Measurements from ENCODE around the gene FLYWCH1. TPM values are rescaled to one million over a fixed set of nuclear protein-coding genes. Genes with fewer than 3 reads are reported as not detected.
A peak's percentile ranks its signal among the peaks of the same experiment; 100 is the strongest.

FLYWCH1 gene
- total and polyA plus RNA-seq, 9 of the 15 experiments (the other 6 are each of a cell fraction or from before 2014, with no cell fraction given): 0.18 to 33.6 (median 11.3) TPM

GRCh38 chr16:2969545-2970521 lies 58.1 kb downstream of the FLYWCH1 start (continued):
- TF ChIP-seq, protein P1, sequence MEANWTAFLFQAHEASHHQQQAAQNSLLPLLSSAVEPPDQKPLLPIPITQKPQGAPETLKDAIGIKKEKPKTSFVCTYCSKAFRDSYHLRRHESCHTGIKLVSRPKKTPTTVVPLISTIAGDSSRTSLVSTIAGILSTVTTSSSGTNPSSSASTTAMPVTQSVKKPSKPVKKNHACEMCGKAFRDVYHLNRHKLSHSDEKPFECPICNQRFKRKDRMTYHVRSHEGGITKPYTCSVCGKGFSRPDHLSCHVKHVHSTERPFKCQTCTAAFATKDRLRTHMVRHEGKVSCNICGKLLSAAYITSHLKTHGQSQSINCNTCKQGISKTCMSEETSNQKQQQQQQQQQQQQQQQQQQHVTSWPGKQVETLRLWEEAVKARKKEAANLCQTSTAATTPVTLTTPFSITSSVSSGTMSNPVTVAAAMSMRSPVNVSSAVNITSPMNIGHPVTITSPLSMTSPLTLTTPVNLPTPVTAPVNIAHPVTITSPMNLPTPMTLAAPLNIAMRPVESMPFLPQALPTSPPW (CRISPR knock-in tag; IDR thresholded peaks at IDR 0.05): peak; percentile 93
- peak; percentile 70; the same call in 1 of the 2 replicates for TF ChIP-seq ILF3 (IDR thresholded peaks at IDR 0.05; ENCODE audit: borderline replicate concordance)
- TF ChIP-seq MED1 (CRISPR knock-in tag; IDR thresholded peaks at IDR 0.05; ENCODE audit: borderline replicate concordance): no peak
- TF ChIP-seq SUPT5H (IDR thresholded peaks at IDR 0.05): peak; percentile 64
- TF ChIP-seq FIP1L1 (IDR thresholded peaks at IDR 0.05; ENCODE audit: low read depth, low read length, poor library complexity, severe bottlenecking): peak; percentile 91
- TF ChIP-seq SMAD3 (CRISPR knock-in tag; conservative IDR thresholded peaks at IDR 0.05): 0 out of 2 replicates have a peak, but pooled peaks have one; percentile 31
- TF ChIP-seq ZNF408 (CRISPR knock-in tag; IDR thresholded peaks at IDR 0.05; ENCODE audit: low read depth): no peak
- TF ChIP-seq ZBTB7A (IDR thresholded peaks at IDR 0.05; ENCODE audit: borderline replicate concordance, control insufficient read depth, low read depth, low read length): peak; percentile 92
- TF ChIP-seq ZNF707 (CRISPR knock-in tag; conservative IDR thresholded peaks at IDR 0.05): no peak
- peak; percentile 9 for TF ChIP-seq HNRNPLL (IDR thresholded peaks at IDR 0.05; ENCODE audit: low read depth, low read length, poor library complexity, severe bottlenecking)
- peak; percentile 81; the same call in 1 of the 2 replicates for TF ChIP-seq XRCC5 (IDR thresholded peaks at IDR 0.05; ENCODE audit: low read depth, low read length)
- TF ChIP-seq, protein P2, sequence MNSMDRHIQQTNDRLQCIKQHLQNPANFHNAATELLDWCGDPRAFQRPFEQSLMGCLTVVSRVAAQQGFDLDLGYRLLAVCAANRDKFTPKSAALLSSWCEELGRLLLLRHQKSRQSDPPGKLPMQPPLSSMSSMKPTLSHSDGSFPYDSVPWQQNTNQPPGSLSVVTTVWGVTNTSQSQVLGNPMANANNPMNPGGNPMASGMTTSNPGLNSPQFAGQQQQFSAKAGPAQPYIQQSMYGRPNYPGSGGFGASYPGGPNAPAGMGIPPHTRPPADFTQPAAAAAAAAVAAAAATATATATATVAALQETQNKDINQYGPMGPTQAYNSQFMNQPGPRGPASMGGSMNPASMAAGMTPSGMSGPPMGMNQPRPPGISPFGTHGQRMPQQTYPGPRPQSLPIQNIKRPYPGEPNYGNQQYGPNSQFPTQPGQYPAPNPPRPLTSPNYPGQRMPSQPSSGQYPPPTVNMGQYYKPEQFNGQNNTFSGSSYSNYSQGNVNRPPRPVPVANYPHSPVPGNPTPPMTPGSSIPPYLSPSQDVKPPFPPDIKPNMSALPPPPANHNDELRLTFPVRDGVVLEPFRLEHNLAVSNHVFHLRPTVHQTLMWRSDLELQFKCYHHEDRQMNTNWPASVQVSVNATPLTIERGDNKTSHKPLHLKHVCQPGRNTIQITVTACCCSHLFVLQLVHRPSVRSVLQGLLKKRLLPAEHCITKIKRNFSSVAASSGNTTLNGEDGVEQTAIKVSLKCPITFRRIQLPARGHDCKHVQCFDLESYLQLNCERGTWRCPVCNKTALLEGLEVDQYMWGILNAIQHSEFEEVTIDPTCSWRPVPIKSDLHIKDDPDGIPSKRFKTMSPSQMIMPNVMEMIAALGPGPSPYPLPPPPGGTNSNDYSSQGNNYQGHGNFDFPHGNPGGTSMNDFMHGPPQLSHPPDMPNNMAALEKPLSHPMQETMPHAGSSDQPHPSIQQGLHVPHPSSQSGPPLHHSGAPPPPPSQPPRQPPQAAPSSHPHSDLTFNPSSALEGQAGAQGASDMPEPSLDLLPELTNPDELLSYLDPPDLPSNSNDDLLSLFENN (IDR thresholded peaks at IDR 0.05; ENCODE audit: low read depth in 2 of 2, low read length in 2 of 2): 0 out of 4 replicates have a peak, but pooled peaks of 1 of the 2 experiments have one; percentile 28
- TF ChIP-seq KLF16 (IDR thresholded peaks at IDR 0.05): 0 out of 2 replicates have a peak, but pooled peaks have one; percentile 64
- TF ChIP-seq PHB2 (IDR thresholded peaks at IDR 0.05; ENCODE audit: low read depth): no peak
- peak; percentile 90 to 97 for TF ChIP-seq MAZ (CRISPR knock-in tag; conservative IDR thresholded peaks at IDR 0.05 in 1 of 2, IDR thresholded peaks at IDR 0.05 in 1 of 2)
- peak; percentile 30; the same call in 1 of the 2 replicates for TF ChIP-seq SMC3 (conservative IDR thresholded peaks at IDR 0.05; ENCODE audit: insufficient read depth, low read depth, low read length)
- TF ChIP-seq NCOA6 (IDR thresholded peaks at IDR 0.05): no peak
- TF ChIP-seq KAT8 (IDR thresholded peaks at IDR 0.05; ENCODE audit: low read depth): no peak
- peak; percentile 46 for TF ChIP-seq CREM (IDR thresholded peaks at IDR 0.05; ENCODE audit: low read depth)

Measured in K562 (cell line).